CMK (cell line): ENCODE results near the gene SH2D3C.
"Not testable (repeated sequence)": the region's sequence is repeated elsewhere in the genome, so short reads cannot be mapped to it uniquely, and the experiment has no call there.

ENCODE experiments used
- DNase-seq: peaks from one replicate; pipeline ENCODE4 v3.0.0-alpha.2; 2010; ENCODE audit warnings: low read depth

The SH2D3C gene

DNA sequence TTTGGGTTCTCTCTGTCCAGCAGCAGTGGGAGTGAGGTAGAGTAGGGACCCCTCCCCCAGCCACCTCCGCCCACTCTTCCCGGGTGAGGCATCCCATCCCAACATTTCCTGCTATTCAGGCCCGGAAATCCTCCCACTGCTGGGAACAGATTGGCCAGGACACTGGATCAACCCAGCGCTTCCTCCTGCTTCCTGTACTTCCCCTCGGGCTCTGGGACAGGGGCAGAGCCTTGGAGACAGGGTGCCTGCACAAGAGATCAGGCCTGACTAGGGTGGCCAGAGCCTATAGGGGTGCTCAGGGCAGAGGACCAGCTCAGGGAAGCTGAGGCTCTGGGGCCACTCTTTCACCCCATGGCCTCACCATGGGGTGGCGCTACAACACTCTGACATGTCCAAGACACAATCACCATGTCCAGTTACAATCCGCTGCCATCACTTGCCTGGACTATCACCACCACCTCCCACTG, 14.5 kb downstream of the SH2D3C start:
- DNase-seq, result no peak

DNA sequence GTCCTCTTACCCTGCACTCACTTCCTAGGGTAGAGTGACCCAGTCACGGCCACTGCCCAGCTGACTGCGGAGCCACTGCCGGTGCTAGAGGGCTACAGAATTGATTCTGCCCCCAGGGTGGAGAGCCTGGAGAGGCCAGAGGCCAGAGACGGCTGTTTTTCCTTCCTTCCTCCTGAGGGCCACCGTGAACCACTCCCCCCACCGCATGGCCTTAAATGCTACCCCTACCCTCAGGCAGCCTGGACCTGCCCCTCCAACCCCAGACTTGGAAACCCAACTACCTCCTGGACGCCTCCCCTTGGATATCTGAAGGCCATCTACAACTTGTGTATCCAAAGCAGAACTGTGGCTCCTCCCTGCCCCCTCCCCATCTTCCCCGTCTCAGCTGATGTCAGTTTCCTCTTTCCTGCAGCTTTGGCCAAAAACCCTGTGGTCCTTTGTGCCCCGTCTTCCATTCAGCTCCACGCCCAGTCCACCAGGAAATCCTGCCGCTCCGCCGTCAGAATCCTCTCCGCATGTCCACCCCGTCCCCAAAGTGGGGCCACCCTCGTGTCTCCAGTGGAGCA, 16.3 kb downstream of the SH2D3C start:
- DNase-seq, result no peak

DNA sequence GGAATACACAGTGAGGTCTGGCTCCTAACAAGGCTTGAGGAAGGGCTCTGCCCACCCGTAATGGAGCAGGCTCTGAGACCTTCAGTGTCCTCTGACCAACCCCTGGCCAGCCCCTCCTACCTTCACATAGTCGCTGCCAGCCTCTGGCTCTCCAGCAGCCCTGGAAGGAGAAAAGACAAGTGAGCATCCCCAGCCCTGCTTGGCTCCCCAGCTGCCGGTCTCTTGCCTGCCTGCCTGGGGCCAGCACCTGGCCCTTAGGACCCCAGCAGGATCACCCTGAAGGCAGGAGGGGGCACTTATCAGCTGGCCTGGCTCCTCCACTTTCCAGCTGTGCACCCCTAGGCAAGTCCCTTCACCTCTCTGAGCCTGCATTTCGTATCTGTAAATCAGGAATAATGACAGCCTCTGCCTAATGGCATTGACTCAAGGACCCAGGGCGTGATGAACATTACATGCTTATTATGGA, 16.9 kb downstream of the SH2D3C start:
- no peak for DNase-seq

DNA sequence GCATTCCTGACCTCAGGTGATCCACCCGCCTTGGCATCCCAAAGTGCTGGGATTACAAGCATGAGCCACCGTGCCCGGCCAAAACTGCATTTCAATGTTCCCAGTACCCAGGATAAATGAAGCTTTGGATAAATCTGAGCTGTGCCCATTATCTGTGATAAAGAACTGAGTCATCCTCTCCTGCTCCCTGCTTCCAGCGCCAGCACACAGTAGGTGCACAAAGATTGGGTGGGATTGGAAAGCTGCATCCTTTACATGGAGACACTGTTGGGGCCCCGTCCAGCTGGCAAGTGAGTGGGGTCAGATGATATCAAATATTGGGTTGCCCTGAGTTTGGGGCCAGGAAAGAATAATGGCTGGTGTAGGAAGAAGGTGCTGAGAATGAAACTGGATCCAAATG, 17.4 kb downstream of the SH2D3C start:
- no peak for DNase-seq

GRCh38 chr9:127758843-127759242, 19.6 kb downstream of the SH2D3C start:
- DNase-seq, result no peak

GRCh38 chr9:127756776-127757175, 21.7 kb downstream of the SH2D3C start:
- not testable (repeated sequence) for DNase-seq

- no peak for DNase-seq
Measured at GRCh38 chr9:127756233-127756632, 22.2 kb downstream of the SH2D3C start.

- DNase-seq, result no peak
Measured at GRCh38 chr9:127755061-127756060, 23.1 kb downstream of the SH2D3C start.

- no peak for DNase-seq
Measured at GRCh38 chr9:127754099-127755060, 24.1 kb downstream of the SH2D3C start.

GRCh38 chr9:127753622-127754021, 24.8 kb downstream of the SH2D3C start:
- DNase-seq, result no peak

GRCh38 chr9:127753148-127753547, 25.3 kb downstream of the SH2D3C start:
- DNase-seq, result no peak

GRCh38 chr9:127751269-127752054, 27.0 kb downstream of the SH2D3C start:
- DNase-seq, result no peak

GRCh38 chr9:127749090-127749787, 29.2 kb downstream of the SH2D3C start:
- no peak for DNase-seq

DNA sequence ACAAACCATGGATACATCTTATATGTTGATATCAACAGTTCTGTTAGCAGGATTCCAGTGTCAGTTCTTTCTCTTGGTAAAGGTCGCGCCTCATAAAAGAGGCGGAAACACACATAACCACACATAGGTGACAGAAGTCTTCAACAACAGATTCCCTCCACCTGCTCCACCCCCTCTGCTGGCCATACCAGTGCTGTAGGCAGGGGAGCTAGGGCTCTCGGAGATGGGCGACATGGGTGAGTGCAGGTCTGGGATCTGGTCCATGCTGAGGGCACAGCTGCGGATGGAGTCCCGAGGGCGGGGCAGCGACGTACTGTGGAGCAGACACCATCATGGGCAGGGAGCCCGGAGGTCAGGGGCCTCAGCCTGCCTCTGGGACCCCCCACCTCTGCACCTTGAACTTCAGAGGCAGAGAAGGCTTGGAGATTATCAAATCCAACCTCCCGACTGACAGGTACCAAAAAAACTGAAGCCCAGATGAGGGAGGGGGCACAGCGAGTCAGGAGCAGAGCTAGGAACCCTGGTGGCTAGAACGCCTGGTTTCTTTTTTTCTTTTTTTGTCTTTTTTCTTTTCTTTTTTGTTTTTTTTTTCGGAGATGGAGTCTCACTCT, 31.4 kb downstream of the SH2D3C start:
- no peak for DNase-seq

GRCh38 chr9:127744398-127745110, 33.9 kb downstream of the SH2D3C start:
- DNase-seq, result no peak

GRCh38 chr9:127742435-127743088, 35.9 kb downstream of the SH2D3C start:
- DNase-seq, result no peak

GRCh38 chr9:127741831-127742434, 36.5 kb downstream of the SH2D3C start:
- no peak for DNase-seq

GRCh38 chr9:127739614-127740330, 38.7 kb downstream of the SH2D3C start:
- no peak for DNase-seq
